Stimulated activated CD4-positive, alpha-beta T cell treated with anti-CD3 and anti-CD28 coated beads, Interleukin-1b, Interleukin-23, amount 100 ng/mL, for 48 hours (primary cell): ENCODE results near the gene ATXN1.

Source experiments
- DNase-seq: peaks from one replicate; pipeline ENCODE4 v3.0.0-alpha.2; 2020

The ATXN1 gene

GRCh38 chr6:16761471-16762267 lies 409 bp upstream of the ATXN1 start:
- DNase-seq: peak; percentile 82

- peak; percentile 65 for DNase-seq
Measured at GRCh38 chr6:16759646-16760515, 1.4 kb downstream of the ATXN1 start.

- no peak for DNase-seq
Measured at GRCh38 chr6:16759181-16759645, 2.0 kb downstream of the ATXN1 start.

- no peak for DNase-seq
Measured at GRCh38 chr6:16758163-16758975, 2.9 kb downstream of the ATXN1 start.

- no peak for DNase-seq
Measured at GRCh38 chr6:16757332-16757731, 3.9 kb downstream of the ATXN1 start.

GRCh38 chr6:16756660-16757255 lies 4.5 kb downstream of the ATXN1 start:
- DNase-seq: no peak

- DNase-seq: no peak
Measured at GRCh38 chr6:16755544-16755943, 5.7 kb downstream of the ATXN1 start.

GRCh38 chr6:16754876-16755275 lies 6.4 kb downstream of the ATXN1 start:
- DNase-seq: no peak

GRCh38 chr6:16754274-16754673 lies 7.0 kb downstream of the ATXN1 start:
- no peak for DNase-seq

GRCh38 chr6:16753341-16753740 lies 7.9 kb downstream of the ATXN1 start:
- no peak for DNase-seq

GRCh38 chr6:16752206-16752866 lies 8.9 kb downstream of the ATXN1 start:
- DNase-seq: no peak

GRCh38 chr6:16751251-16751946 lies 9.9 kb downstream of the ATXN1 start:
- no peak for DNase-seq

- DNase-seq: no peak
Measured at GRCh38 chr6:16750566-16750965, 10.7 kb downstream of the ATXN1 start.

GRCh38 chr6:16749516-16750485 lies 11.5 kb downstream of the ATXN1 start:
- DNase-seq: no peak

- no peak for DNase-seq
Measured at GRCh38 chr6:16748025-16748319, 13.3 kb downstream of the ATXN1 start.

- DNase-seq: no peak
Measured at GRCh38 chr6:16747232-16748024, 13.8 kb downstream of the ATXN1 start.

GRCh38 chr6:16746812-16747211 lies 14.4 kb downstream of the ATXN1 start:
- no peak for DNase-seq

GRCh38 chr6:16746401-16746800 lies 14.9 kb downstream of the ATXN1 start:
- no peak for DNase-seq

- DNase-seq: no peak
Measured at GRCh38 chr6:16743664-16744210, 17.5 kb downstream of the ATXN1 start.
